HepG2 (cell line): ENCODE data around the gene KLHL35. TPM values are rescaled to one million over a fixed set of nuclear protein-coding genes. Genes with fewer than 3 reads are reported as not detected.

ENCODE experiments used
- CENPX ChIP-seq: sonication (generic); formaldehyde crosslinking; IDR thresholded peaks from 2 replicates; pipeline ENCODE4 v1.9.0; 2021; ENCODE audit warnings: mild to moderate bottlenecking, missing genetic modification reagents, moderate library complexity
- CHD4 ChIP-seq: fragments of 200-600 bp; sonication (generic); IDR thresholded peaks from 2 replicates; pipeline ENCODE4 v1.7.0; 2017; ENCODE audit warnings: mild to moderate bottlenecking, low read length, borderline replicate concordance
- FOSL1 ChIP-seq: sonication (generic); formaldehyde crosslinking; IDR thresholded peaks from 2 replicates; pipeline ENCODE4 v1.9.0; 2021; ENCODE audit warnings: missing genetic modification reagents, borderline replicate concordance
- GTF2F1 ChIP-seq: fragments of 150-350 bp; IDR thresholded peaks from 2 replicates; pipeline ENCODE4 v1.6.1; 2014; ENCODE audit warnings: low read length
- ISX ChIP-seq: sonication (generic); formaldehyde crosslinking; conservative IDR thresholded peaks from 2 replicates; pipeline ENCODE4 v1.5.0; 2020; ENCODE audit warnings: missing genetic modification reagents
- RORA ChIP-seq: sonication (generic); formaldehyde crosslinking; IDR thresholded peaks from 2 replicates; pipeline ENCODE4 v1.5.0; 2020; ENCODE audit warnings: mild to moderate bottlenecking, missing genetic modification reagents, moderate library complexity
- SP5 ChIP-seq: IDR thresholded peaks from 2 replicates; pipeline ENCODE4 v1.6.1; 2016; ENCODE audit warnings: low read depth, borderline replicate concordance
- TBL1XR1 ChIP-seq: fragments of 150-350 bp; IDR thresholded peaks from 2 replicates; pipeline ENCODE4 v1.6.1; 2014; ENCODE audit warnings: borderline replicate concordance, low read length; ENCODE audit not compliant: partially characterized antibody
- ZMYM4 ChIP-seq: sonication (generic); formaldehyde crosslinking; IDR thresholded peaks from 2 replicates; pipeline ENCODE4 v1.8.1; 2023; ENCODE audit warnings: mild to moderate bottlenecking, missing genetic modification reagents
- ZNF329 ChIP-seq: sonication (generic); formaldehyde crosslinking; IDR thresholded peaks from 2 replicates; pipeline ENCODE4 v1.9.0; 2021; ENCODE audit warnings: low read depth, mild to moderate bottlenecking, missing genetic modification reagents
- ZNF567 ChIP-seq: sonication (generic); formaldehyde crosslinking; IDR thresholded peaks from 2 replicates; pipeline ENCODE4 v1.8.1; 2023; ENCODE audit warnings: mild to moderate bottlenecking, missing genetic modification reagents, borderline replicate concordance
- ZNF569 ChIP-seq: sonication (generic); formaldehyde crosslinking; IDR thresholded peaks from 2 replicates; pipeline ENCODE4 v1.5.0; 2020; ENCODE audit warnings: mild to moderate bottlenecking, missing genetic modification reagents, moderate library complexity, borderline replicate concordance
- ZNF577 ChIP-seq: sonication (generic); formaldehyde crosslinking; IDR thresholded peaks from 2 replicates; pipeline ENCODE4 v1.4.0; 2020; ENCODE audit warnings: mild to moderate bottlenecking, low read depth, missing genetic modification reagents, borderline replicate concordance
- ZNF589 ChIP-seq: sonication (generic); formaldehyde crosslinking; conservative IDR thresholded peaks from 2 replicates; pipeline ENCODE4 v1.8.0; 2022; ENCODE audit warnings: mild to moderate bottlenecking, moderate library complexity, missing genetic modification reagents
- ZNF614 ChIP-seq: IDR thresholded peaks from 2 replicates; pipeline ENCODE4 v1.6.1; 2018; ENCODE audit warnings: missing biosample characterization, missing genetic modification reagents, inconsistent platforms, borderline replicate concordance
- ZNF652 ChIP-seq: IDR thresholded peaks from 2 replicates; pipeline ENCODE4 v1.6.1; 2016; ENCODE audit warnings: low read depth, borderline replicate concordance
- polyA plus RNA-seq, 8 experiments: library from polyadenylated mRNA; depleted of rRNA in 3 of 8; stranded (reverse) in 7 of 8; unstranded in 1 of 8; fragments of >200 nt; fragmentation: Illumina TruSeq in 4 of 8; extraction: Trizol in 4 of 8; gene quantifications; 2 replicates each; pipeline versions ENCODE4 v1.2.1 to v1.2.3, GENCODE V29; 2011 to 2016; ENCODE audit warnings: low read depth in 4 of 8, missing spikeins in 1 of 8, mixed read lengths in 1 of 8; ENCODE audit not compliant: insufficient read depth in 1 of 8
- total RNA-seq, 5 experiments: library from RNA; depleted of rRNA; stranded (reverse); fragments of >200 nt; fragmentation: Illumina TruSeq; extraction: Trizol; gene quantifications; 2 replicates each; pipeline ENCODE4 v1.2.3, GENCODE V29; 2016; ENCODE audit warnings: low read depth in 1 of 5
- TF ChIP-seq, protein P1 (sequence below): fragments of 450-650 bp; IDR thresholded peaks from 2 replicates; pipeline ENCODE4 v1.6.1; 2017; ENCODE audit warnings: mild to moderate bottlenecking
- TF ChIP-seq, protein P2 (sequence below): sonication (generic); formaldehyde crosslinking; IDR thresholded peaks from 2 replicates; pipeline ENCODE4 v1.5.0; 2020; ENCODE audit warnings: missing genetic modification reagents
- TF ChIP-seq, protein P3 (sequence below): sonication (generic); formaldehyde crosslinking; IDR thresholded peaks from 2 replicates; pipeline ENCODE4 v1.4.0; 2020; ENCODE audit warnings: mild to moderate bottlenecking, missing genetic modification reagents
- TF ChIP-seq, protein P4 (sequence below): sonication (generic); formaldehyde crosslinking; IDR thresholded peaks from 2 replicates; pipeline ENCODE4 v1.5.0; 2020; ENCODE audit warnings: mild to moderate bottlenecking, missing genetic modification reagents
- TF ChIP-seq, protein P5 (sequence below): sonication (generic); formaldehyde crosslinking; conservative IDR thresholded peaks from 2 replicates; pipeline ENCODE4 v1.8.0; 2022; ENCODE audit warnings: low read depth, missing genetic modification reagents

The KLHL35 gene
- total and polyA plus RNA-seq, 2 of the 13 experiments (the other 11 are each of a cell fraction or from before 2014, with no cell fraction given) = not detected

DNA sequence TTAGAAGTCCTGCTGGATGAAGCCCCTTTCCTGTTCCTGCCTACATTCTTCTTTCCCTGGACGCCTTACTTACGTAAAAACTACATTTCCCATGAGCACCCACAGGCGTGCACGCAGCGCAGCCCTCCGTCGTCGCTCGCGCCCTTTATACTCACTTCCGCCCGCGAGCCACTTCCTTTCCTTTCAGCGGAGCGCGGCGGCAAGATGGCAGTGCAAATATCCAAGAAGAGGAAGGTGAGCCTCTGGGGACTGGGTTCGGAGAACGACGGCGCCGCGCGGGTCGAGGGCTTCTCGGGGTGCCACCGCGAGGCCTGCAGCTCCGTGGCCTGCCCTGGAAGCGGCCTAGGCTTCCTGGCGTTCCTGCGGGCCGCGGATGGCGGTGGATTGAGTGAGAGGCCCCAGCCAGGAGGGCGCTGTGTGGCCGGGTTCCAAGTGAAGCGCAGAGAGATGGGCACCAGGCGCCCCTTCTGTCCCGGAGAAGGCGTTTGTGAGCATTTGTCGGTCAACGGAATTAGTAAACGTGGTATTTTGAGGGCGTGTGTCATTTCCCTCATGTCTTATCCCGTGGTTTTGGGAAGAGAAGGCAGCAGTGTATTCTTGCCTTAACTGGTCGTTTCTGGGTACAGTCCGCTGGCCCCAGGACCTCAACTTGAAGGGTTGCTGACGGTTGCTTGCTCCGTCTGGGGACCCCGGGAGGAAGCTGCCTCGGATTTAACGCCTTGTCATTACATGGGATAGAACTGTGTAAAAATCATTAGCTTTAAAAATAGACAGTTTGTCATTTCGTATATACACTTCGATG, 33.5 kb downstream of the KLHL35 start, which contains the start of gene RPS3 (continued):
- TF ChIP-seq, protein P1, sequence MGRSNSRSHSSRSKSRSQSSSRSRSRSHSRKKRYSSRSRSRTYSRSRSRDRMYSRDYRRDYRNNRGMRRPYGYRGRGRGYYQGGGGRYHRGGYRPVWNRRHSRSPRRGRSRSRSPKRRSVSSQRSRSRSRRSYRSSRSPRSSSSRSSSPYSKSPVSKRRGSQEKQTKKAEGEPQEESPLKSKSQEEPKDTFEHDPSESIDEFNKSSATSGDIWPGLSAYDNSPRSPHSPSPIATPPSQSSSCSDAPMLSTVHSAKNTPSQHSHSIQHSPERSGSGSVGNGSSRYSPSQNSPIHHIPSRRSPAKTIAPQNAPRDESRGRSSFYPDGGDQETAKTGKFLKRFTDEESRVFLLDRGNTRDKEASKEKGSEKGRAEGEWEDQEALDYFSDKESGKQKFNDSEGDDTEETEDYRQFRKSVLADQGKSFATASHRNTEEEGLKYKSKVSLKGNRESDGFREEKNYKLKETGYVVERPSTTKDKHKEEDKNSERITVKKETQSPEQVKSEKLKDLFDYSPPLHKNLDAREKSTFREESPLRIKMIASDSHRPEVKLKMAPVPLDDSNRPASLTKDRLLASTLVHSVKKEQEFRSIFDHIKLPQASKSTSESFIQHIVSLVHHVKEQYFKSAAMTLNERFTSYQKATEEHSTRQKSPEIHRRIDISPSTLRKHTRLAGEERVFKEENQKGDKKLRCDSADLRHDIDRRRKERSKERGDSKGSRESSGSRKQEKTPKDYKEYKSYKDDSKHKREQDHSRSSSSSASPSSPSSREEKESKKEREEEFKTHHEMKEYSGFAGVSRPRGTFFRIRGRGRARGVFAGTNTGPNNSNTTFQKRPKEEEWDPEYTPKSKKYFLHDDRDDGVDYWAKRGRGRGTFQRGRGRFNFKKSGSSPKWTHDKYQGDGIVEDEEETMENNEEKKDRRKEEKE = no peak
- TF ChIP-seq GTF2F1 = peak; percentile 92
- TF ChIP-seq, protein P2, sequence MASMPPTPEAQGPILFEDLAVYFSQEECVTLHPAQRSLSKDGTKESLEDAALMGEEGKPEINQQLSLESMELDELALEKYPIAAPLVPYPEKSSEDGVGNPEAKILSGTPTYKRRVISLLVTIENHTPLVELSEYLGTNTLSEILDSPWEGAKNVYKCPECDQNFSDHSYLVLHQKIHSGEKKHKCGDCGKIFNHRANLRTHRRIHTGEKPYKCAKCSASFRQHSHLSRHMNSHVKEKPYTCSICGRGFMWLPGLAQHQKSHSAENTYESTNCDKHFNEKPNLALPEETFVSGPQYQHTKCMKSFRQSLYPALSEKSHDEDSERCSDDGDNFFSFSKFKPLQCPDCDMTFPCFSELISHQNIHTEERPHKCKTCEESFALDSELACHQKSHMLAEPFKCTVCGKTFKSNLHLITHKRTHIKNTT = no peak
- peak; percentile 85 for TF ChIP-seq ZNF589 (CRISPR knock-in tag)
- peak; percentile 92; the same call in 1 of the 2 replicates for TF ChIP-seq ZNF567
- TF ChIP-seq, protein P3, sequence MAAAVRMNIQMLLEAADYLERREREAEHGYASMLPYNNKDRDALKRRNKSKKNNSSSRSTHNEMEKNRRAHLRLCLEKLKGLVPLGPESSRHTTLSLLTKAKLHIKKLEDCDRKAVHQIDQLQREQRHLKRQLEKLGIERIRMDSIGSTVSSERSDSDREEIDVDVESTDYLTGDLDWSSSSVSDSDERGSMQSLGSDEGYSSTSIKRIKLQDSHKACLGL (CRISPR knock-in tag) = peak; percentile 93
- 0 out of 2 replicates have a peak, but pooled peaks have one; percentile 43 for TF ChIP-seq ISX (CRISPR knock-in tag)
- TF ChIP-seq TBL1XR1 = peak; percentile 74
- peak; percentile 85; the same call in 1 of the 2 replicates for TF ChIP-seq ZNF577 (CRISPR knock-in tag)
- peak; percentile 89 for TF ChIP-seq ZNF329 (CRISPR knock-in tag)
- 0 out of 2 replicates have a peak, but pooled peaks have one; percentile 61 for TF ChIP-seq ZNF569
- TF ChIP-seq CHD4 = no peak
- no peak for TF ChIP-seq RORA (CRISPR knock-in tag)
- TF ChIP-seq CENPX (CRISPR knock-in tag) = no peak
- TF ChIP-seq FOSL1 (CRISPR knock-in tag) = no peak
- peak; percentile 86; the same call in 1 of the 2 replicates for TF ChIP-seq ZNF614 (CRISPR knock-in tag)
- peak; percentile 40; the same call in 1 of the 2 replicates for TF ChIP-seq SP5
- peak; percentile 15; the same call in 1 of the 2 replicates for TF ChIP-seq ZNF652 (CRISPR knock-in tag)
- TF ChIP-seq, protein P4, sequence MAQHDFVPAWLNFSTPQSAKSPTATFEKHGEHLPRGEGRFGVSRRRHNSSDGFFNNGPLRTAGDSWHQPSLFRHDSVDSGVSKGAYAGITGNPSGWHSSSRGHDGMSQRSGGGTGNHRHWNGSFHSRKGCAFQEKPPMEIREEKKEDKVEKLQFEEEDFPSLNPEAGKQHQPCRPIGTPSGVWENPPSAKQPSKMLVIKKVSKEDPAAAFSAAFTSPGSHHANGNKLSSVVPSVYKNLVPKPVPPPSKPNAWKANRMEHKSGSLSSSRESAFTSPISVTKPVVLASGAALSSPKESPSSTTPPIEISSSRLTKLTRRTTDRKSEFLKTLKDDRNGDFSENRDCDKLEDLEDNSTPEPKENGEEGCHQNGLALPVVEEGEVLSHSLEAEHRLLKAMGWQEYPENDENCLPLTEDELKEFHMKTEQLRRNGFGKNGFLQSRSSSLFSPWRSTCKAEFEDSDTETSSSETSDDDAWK (CRISPR knock-in tag) = no peak
- TF ChIP-seq ZMYM4 (CRISPR knock-in tag) = peak; percentile 87
- TF ChIP-seq, protein P5, sequence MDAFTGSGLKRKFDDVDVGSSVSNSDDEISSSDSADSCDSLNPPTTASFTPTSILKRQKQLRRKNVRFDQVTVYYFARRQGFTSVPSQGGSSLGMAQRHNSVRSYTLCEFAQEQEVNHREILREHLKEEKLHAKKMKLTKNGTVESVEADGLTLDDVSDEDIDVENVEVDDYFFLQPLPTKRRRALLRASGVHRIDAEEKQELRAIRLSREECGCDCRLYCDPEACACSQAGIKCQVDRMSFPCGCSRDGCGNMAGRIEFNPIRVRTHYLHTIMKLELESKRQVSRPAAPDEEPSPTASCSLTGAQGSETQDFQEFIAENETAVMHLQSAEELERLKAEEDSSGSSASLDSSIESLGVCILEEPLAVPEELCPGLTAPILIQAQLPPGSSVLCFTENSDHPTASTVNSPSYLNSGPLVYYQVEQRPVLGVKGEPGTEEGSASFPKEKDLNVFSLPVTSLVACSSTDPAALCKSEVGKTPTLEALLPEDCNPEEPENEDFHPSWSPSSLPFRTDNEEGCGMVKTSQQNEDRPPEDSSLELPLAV (CRISPR knock-in tag) = 0 out of 2 replicates have a peak, but pooled peaks have one; percentile 60
